SH-SY5Y (cell line): ENCODE measurements around the gene NID1.

ENCODE experiments used
- GATA2 ChIP-seq: IDR thresholded peaks from 2 replicates; pipeline ENCODE4 v1.6.1; 2011; ENCODE audit warnings: mild to moderate bottlenecking, low read depth, low read length
- GATA3 ChIP-seq: IDR thresholded peaks from 2 replicates; pipeline ENCODE4 v1.6.1; 2011; ENCODE audit warnings: low read depth, mild to moderate bottlenecking, low read length, moderate library complexity

DNA sequence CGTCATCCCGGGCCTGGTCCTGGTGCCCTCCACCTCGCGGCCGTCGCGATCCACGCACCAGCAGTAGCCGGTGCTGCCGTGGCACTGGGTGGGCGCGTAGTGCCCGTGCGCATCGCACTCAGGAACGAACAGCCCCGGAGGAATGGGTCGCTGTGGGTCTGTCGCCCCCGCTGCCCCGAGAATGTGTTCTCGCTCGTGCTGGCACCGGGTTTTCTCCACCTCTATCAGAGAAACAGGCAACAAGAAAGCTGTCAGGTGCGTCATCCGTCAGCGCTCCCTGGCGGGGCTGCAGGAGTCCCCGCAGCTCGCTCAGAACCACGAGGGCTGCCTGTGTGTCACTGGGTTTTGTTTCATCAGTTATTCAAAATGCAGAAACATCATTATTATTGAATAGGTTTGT is 71.2 kb downstream of the NID1 start:
- TF ChIP-seq GATA2: no peak
- TF ChIP-seq GATA3: no peak
